HG03060 (cell line): Measurements from ENCODE around the gene HES4.
"Not testable (repeated sequence)": the region's sequence is repeated elsewhere in the genome, so short reads cannot be mapped to it uniquely, and the experiment has no call there.

Experiments
- ATAC-seq: cut with Tn5 transposase; IDR thresholded peaks from one replicate; pipeline ENCODE4 v1.9.1; 2021; ENCODE audit warnings: low read depth, moderate number of reproducible peaks; ENCODE audit not compliant: unreplicated experiment

The HES4 gene

DNA sequence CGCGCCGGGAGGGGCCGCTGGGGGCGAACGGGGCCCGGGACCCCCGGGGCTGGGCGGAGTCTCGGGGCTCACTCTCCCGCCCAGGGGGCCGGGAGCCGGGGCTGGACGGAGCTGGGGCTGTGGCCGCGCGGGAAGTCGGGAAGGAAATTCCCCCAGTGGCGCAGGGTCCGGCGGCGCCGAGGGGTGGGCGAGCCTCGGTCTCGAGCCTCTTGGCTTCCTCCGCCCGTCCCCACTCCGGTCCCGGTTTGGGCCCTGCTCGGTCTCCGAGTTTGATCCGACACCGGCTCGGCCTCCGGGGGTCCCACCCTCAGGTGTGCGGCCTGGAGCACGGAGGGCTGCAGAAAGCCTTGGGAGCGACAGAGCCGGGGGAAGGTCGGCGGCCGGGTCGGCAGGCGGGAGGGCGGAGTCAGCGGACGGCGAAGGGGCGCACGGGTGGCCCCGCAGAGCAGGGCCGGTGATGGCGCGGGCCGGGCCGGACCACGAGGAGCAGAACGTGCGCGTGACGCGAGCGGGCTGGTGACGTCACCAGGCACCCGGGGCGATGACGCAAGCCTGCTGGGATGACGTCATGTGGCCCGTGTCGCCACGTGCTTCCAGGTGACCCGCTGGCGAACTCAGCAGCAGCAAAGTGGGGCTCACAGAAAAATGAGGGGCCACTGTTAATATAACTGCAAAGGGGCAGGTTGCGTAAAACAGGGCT is 610 bp upstream of the HES4 start:
- no peak for ATAC-seq

DNA sequence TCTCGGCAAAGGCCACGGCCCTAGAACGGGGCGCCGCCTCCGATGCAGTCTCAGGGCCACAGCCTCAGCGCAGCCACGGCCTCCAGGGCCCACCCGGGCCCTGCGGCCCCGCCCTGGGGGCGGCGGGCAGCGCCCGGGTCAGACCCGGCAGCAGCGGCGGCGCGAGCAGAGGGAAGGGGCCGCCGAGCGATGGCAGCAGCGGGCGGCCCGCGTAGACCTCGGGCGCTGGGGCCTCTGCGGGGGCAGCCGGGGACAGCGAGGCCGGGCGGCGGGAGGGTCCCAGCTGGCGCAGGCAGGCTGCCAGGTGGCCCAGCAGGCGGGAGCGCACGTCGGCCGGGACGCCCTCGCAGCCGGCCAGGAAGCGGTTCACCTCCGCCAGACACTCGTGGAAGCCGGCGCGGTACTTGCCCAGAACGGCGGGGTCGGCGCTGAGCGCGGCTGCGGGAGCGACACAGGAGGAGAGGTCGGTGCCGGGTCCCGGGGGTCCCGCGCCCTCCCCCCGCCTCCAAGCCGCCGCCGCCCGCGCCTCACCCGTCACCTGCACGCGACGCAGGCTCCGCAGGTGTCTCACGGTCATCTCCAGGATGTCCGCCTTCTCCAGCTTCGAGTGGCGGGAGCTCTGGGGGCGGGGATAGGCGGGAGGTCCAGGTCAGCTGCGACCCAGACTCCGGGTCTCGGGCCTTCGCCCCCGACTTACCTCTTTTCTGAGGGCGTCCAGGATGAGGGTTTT is 737 bp downstream of the HES4 start:
- ATAC-seq: no peak

DNA sequence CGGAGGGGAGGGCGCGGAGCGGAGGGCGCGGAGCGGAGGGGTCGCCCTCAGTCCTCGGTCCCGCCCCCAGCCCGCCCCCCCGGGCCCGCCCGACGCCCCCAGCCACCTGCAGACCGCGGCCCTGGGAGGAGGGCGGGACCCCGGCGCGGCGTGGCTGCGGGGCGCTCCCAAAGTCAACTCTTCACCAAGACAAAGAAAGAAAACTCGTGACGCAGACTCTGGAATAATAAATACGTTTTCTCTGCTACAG is 1.2 kb downstream of the HES4 start:
- ATAC-seq: no peak

DNA sequence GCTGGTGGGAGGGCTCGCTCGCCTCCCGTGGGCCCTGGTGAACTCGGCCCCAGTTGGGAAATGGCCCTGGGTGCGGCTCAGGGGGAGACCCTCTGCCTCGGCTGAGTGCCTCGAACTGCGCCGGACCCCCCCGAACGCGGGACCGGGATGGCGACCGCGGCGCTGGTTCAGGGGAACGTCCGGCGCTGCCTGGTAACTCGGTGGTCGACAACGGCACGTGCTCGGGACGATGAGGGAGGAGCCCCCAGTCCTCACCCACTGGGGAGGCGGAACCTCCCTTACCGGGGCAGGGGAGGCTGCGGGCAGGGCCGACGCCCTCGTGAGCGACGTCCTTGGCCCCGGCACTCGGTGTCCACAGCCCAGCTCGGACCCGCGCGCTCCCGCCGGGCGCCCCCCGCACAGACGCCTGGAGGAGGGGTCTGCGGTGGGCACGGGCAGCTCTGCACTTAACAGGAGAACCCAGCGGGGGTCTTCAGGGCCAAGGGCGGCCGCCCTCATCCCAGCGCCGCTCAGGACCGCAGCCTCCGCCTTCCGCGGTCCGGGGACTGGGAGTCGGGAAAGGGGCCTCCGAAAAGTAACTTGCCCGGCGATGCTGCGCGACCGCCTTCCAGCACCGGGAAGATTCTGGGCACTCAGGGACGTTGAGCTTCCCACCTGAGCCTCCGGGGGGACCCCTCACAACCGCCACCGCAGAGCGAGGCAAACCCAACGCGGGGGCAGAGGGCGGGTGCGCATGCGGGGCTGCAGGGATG is 1.7 kb downstream of the HES4 start:
- no peak for ATAC-seq

DNA sequence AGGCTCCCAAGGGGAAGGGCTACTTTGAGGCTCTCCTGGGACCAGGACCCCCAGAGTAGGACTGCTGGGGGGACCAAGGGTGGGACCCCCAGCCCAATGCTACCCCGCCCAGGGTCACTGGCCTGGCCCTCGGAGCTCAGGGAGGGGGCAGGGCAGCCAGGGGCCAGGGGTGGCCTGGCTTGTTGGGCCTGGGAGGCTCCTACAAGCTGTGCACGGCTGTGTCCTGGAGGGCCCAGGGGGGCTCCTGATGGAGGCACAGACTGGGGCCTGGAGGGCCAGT is 2.2 kb downstream of the HES4 start:
- no peak for ATAC-seq

DNA sequence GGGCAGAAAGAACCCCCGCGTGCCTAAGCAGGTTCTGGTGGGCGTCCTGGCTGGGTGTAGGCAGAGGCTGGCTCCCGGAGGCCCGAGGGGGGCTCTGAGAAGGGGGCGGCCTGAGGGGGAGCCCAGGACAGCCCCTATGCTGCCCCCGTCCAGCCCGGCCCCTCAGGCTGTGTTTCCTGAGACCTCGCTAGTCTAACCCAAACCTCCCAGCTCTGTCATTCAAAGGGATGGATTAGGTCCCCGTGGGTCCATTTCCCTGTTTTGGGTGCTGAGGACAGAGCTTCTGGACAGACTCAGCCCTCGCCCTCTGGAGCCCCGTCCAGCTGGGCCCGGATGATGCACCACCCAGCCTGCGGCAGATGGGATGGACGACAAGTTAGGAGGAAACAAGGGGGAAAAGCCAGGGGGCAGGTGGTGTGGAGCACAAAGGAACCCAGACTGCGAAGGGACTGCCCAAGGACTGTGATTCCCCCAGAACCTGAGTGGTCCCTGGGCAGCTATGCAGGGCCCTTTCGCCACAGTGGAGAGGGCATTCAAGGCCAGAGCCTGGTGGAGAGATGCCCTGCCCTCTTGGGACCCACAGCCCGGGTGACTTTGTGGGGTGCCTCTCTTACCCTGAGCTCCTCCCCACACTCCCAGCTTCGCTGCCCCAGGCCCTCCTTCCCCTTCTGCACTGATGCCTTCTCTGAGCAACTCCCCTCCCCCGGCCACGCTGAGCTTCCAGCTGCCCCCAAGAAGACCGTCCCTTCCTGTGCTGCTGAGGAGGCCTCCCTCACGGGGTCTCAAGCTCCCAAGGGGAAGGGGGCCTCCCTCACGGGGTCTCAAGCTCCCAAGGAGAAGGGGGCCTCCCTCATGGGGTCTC is 2.8 kb downstream of the HES4 start:
- no peak for ATAC-seq

DNA sequence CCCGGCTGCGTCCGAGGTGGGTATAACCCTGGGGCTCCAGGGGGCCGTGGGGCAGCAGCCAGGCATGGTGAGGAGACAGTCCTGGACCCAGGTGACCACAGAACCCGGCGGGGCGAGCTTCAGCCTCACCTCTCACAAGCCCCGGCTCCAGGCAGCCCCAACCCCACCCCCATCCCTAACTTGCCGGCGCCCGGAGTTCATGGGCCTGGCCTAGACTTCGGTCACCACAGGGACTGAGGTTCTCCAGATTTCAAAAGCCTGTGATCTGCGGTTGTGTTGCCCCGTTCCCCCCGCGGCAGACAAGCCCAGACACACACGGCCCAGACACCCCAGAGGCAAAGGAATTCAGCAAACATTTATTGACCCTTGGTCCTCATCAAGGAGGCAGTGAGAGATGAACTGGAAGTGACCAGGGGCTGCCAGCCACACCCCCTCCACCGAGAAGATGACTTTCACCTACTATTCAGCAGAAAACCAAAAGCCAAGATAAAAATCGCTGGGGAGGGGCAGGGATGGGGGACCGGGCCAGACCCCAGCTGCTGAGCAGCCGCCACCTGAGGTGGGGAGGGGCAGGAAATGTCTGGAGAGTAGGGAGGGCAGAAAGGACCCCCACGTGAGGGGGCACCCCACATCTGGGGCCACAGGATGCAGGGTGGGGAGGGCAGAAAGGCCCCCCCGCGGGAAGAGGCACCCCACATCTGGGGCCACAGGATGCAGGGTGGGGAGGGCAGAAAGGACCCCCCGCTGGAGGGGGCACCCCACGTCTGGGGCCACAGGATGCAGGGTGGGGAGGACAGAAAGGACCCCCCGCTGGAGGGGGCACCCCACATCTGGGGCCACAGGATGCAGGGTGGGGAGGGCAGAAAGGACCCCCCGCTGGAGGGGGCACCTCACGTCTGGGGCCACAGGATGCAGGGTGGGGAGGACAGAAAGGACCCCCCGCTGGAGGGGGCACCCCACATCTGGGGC is 3.9 kb downstream of the HES4 start:
- no peak for ATAC-seq

DNA sequence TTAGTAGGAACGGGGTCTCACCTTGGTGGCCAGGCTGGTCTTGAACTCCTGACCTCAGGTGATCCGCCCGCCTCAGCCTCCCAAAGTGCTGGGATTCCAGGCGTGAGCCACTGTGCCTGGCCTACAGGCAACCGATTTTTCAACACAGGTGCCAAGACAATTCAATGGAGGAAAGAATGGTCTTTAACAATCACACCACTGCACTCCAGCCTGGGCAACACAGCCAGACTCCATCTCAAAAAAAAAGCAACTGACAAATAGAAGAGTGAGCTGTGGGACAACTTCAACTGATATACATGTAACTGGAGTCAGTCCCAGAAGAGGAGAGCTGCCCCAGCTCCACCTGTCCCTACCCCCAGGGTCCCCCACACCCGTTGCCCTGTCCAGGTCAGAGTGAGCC is 5.4 kb downstream of the HES4 start:
- not testable (repeated sequence) for ATAC-seq

DNA sequence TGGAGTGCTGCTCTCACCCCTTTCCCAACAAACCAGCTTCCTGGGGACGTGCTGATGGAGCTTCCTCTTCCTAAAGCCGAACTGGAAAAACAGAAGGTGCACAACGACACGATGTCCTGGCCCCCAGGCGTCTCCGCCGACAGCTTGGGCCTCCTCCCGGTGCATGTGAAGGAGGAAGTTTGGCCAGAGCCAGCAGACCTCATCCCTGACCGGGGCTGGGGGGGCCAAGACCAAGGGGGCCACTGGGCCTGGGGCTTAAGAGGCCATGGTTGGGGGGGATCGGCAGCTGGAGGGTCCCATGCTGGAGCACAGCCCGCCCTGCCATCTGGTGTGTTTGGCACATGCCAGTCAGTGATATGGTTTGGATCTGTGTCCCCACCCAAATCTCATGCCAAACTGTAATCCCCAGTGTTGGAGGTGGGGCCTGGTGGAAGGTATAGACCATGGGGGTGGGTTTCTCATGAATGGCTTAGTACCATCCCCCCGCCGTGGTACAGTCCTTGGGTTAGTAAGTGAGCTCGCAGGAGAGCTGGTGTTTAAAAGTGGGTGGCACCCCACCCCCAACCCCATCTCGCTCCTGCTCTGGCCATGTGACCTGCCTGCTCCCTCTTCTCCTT is 6.4 kb downstream of the HES4 start:
- ATAC-seq: no peak

DNA sequence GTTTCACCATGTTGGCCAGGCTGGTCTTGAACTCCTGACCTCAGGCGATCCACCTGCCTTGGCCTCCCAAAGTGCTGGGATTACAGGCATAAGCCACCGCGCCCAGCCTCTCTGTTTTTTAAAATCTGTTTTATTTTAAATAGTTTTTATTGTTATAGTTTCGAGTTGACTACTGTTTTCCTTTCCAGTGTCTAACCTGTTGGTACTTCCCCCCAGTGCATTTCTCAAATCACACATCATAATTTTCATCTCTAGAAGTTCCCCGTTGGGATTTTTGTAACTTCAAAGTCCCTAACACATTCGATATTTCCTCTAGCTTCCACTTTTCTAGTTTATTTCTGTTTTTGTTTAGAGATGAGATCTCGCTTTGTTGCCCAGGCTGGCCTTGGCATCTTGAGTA is 7.5 kb downstream of the HES4 start:
- no peak for ATAC-seq

DNA sequence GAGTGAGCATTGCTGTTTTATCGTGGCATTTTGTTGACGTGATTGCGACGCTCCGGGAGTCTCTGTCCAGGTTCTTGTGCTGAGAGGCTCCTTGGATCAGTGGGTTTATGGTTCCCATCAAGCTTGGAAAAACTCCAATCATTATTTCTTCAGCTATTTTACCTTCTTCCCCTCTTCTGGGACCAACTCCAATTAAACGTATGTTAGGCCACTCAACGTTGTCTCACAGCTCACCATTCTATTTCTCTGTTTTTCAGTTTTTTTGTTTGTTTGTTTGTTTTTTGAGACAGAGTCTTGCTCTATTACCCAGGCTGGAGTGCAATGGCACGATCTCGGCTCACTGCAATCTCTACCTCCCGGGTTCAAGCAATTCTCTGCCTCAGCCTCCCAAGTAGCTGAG is 8.0 kb downstream of the HES4 start:
- ATAC-seq: no peak

DNA sequence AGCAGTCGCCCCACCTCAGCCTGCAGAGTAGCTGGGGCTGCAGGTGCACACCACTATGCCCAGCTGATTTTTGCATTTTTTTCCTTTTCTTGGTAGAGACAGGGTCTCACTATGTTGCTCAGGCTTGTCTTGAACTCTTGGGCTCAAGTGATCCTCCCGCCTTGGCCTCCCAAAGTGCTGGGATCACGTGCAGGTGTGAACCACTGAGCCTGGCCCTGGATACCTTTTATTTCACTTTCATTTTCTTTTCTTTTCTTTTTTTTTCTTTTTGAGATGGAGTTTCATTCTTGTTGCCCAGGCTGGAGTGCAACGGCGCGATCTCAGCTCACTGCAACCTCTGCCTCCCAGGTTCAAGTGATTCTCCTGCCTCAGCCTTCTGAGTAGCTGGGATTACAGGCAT is 8.6 kb downstream of the HES4 start:
- ATAC-seq: not testable (repeated sequence)

DNA sequence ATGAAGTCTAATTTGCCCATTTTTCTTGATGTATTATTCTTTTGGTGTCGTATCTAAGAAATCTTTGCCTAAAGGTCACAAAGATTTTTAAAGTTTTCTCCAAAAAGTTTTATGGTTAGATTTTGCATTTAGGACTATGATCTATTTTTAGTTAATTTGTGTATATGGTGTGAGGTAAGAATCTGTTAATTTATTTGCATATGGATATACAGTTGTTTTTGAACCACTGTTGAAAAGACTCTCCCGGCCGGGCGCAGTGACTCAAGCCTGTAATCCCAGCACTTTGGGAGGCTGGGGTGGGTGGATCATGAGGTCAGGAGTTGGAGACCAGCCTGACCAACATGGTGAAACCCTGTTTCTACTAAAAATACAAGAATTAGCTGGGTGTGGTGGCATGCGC is 11.8 kb downstream of the HES4 start:
- not testable (repeated sequence) for ATAC-seq

DNA sequence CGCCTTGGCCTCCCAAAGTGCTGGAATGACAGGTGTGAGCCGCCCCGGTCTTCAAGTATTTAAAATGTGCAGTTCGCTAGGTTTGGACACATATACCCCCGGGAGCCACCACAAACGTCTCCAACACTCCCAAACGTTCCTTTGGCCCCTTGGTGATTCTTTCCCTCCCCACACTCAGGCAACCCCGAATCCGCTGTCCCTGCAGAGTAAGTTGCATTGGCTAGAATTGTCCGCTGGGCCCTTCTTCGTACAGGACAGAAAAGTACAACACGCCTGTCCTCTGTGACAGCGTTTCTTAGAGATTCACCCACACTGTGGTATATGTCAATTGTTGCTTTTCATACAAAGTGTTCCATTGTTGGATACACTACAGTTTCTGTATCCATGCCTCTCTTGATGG is 14.8 kb downstream of the HES4 start:
- ATAC-seq: no peak

DNA sequence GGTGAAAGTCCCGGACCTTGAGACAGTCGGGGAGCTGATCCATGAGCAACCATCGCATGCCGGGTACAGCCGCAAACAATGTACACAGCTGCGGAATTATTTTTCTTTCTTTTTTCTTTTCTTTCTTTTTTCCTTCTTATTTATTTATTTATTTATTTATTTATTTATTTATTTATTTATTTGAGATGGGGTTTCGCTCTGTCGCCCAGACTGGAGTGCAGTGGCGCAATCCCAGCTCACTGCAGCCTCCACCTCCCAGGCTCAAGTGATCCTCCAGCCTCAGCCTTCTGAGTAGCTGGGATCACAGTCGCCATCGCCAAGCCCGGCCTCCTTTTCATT is 15.5 kb downstream of the HES4 start:
- ATAC-seq: no peak

DNA sequence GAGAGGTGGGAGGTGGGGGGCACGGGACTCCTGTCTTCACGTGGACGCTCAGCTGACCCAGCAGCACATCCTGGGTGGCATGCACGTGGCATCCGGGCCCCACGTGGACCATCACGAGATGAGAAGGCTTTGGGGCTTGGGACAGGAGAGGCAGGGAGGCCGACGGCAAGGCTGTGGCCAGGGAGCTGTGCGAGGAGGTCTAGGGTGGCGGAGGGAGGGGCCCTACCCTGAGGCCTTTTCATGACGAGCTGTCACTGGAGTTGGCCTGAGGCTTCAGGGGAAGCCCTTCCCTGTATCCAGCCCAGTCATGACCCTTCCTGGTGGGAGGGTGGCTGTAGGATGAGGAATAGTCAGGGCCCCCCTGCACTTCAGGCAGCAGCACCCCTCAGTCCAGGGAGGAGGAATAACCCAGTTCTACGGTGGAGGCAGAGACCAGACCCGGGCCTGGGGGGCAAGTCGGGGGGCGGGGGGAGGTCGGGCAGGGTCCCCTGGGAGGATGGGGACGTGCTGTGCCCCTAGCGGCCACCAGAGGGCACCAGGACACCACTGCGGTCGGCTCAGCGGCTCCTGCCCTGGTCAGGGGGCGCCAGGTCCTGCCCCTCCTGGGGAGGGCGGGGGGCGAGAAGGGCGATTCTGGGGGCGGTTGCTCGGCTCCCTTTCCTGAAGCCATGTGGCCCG is 16.0 kb downstream of the HES4 start:
- no peak for ATAC-seq

DNA sequence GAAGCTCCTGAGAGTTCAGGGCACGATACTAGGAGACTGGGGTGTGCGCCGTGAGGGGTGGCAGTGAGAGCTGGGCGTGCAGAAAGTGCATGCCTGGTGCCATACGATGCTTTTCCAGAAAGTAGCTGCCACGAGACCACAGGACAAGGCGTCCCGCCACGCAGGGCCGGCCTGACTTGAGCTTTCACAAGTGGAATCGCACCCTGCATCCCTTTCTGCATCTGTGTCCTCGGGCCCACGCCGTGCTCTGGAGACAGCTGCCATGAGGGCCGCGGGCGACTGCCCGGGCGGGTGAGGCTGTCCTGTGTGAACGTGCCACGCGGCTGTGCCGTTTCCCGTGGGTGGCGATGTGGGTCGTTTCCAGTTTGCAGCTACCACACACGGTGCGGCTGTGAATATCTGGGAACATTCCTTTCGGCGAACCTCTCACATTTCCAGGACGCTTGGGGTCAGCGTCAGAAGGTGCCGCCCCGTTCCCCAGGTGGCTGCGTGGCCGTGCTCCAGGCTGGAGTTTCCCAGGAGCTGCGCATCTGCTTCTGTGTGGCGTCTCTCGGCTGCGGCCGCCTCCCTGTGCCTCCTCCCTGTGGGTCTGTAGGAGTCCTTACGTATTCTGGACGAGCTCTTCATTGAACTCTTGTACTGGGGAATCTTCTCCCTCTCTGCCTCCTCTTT is 17.0 kb downstream of the HES4 start:
- no peak for ATAC-seq

DNA sequence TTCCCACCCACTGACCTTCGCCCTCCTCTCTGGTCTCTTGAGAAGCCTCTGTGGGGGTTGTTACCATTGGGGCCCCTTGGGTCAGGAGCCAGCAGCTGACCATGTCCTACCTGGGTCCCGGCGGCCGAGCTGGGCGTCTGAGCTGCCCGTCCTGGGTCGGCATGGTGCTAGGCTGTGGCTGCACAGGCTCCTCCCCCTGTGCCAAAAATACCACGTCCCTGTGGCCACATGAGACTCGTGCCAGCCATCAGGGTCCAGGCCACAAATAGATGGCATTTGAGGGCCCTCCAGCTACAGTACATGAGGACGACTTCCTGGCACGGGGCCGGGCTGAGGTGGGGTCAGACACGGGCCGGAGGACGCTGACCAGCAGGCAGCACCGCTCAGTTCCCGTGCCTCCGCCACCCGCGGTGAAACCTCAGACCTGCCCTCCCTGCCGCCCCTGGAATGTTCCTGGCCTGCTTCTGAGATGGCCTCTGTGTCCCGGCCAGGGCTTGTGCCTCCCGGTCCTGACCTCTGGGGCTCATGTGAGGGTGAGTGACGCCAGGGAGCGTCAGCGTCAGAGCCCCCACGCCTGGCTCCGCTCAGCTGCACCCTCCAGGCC is 17.8 kb downstream of the HES4 start, which contains the start of gene PERM1:
PERM1 (minus strand) TSS at position 139 of the 604 bp plus-strand sequence. CDS start 1,064 bp downstream, outside the sequence.
- no peak for ATAC-seq
